PFSK-1 (cell line): ENCODE data around the gene PA2G4.

Experiments
- POLR2AphosphoS5 ChIP-seq: IDR thresholded peaks from 2 replicates; pipeline ENCODE4 v1.6.1; 2012; ENCODE audit warnings: low read depth, mild to moderate bottlenecking, control low read depth, low read length, moderate library complexity
- TAF1 ChIP-seq: IDR thresholded peaks from 2 replicates; pipeline ENCODE4 v1.6.1; 2012; ENCODE audit warnings: low read length, control low read depth, borderline replicate concordance; ENCODE audit not compliant: insufficient read depth

GRCh38 chr12:56143217-56143616 is 38.9 kb downstream of the PA2G4 start:
- TF ChIP-seq TAF1 (no peak), POLR2AphosphoS5 (no peak)
